ENCODE measurements around the gene GRHPR. TPM values are rescaled to one million over a fixed set of nuclear protein-coding genes. Genes with fewer than 3 reads are reported as not detected.

GRHPR gene
- total and polyA plus RNA-seq, 2 of the 4 experiments (the other 2 are of a cell fraction) = 182 to 191 TPM

DNA sequence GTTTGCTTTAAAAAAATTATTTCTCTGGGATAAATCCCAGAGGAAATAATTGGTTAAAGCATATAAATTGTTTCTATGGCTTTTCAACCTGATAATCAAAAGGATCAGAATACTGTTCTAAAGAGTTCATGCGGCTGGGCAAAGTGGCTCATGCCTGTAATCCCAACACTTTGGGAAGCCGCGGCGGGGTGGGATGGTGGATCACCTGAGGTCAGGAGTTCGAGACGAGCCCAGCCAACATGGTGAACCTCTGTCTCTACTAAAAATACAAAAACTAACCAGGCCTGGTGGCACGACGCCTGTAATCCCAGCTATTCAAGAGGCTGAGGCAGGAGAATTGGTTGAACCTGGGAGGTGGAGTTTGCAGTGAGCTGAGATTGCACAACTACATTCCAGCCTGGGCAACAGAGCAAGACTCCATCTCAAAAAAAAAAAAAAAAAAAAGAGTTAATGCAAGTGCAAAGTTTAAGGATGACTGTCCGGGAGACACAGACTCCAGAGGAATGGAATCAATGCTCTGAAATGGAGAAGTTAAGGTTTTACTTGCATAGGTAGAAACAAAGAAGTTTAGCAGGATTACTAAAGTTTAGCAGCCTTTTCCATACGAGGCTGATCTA, 16.6 kb upstream of the GRHPR start:
- no peaks in the 10 kb centered on the region for H3K4me1 ChIP-seq (ENCODE audit: control insufficient read depth, insufficient read depth, low read length)
- H3K27me3 ChIP-seq (ENCODE audit: control insufficient read depth, insufficient read depth, low read length) = peaks cover 2% of the 10 kb centered on the region
- no peak overlapping the region for H2BK5ac ChIP-seq (ENCODE audit: low read depth, low read length, poor library complexity, severe bottlenecking)
- CTCF ChIA-PET = no interaction called here
- no peaks in the 10 kb centered on the region for H3K79me1 ChIP-seq (ENCODE audit: low read depth in 1 of 2, low read length in 2 of 2)
- H3K14ac ChIP-seq (replicated peaks; ENCODE audit: low read depth, low read length) = no peak overlapping the region
- DNase-seq (no peak), ATAC-seq (ENCODE audit: low read depth) (no peak)
- no peak overlapping the region for H4K91ac ChIP-seq (ENCODE audit: insufficient read depth, low read depth, low read length)
- H3K9me3 ChIP-seq (ENCODE audit: control insufficient read depth, insufficient read depth, low read length) = no peaks in the 10 kb centered on the region
- no peak overlapping the region for H3K56ac ChIP-seq (ENCODE audit: extremely low read depth, insufficient read depth, low read length)
- H3K23ac ChIP-seq (ENCODE audit: low read depth, low read length) = no peak overlapping the region
- no peak overlapping the region for H2BK120ac ChIP-seq (ENCODE audit: low read depth, low read length)
- no peak overlapping the region for H3K18ac ChIP-seq (ENCODE audit: low read depth, low read length)
- no peak for TF ChIP-seq SMC3 (IDR thresholded peaks at IDR 0.05; ENCODE audit: low read depth, low read length)
- 0 out of 2 replicates have a peak, but pooled peaks have one; percentile 13 for TF ChIP-seq CEBPB (IDR thresholded peaks at IDR 0.05; ENCODE audit: low read depth, low read length)
- H4K8ac ChIP-seq (ENCODE audit: low read depth in 2 of 2, low read length in 2 of 2) = no peak overlapping the region
- no peak overlapping the region for H2BK20ac ChIP-seq (ENCODE audit: low read depth, low read length)
- intact Hi-C loops (cut with micrococcal nuclease) = no loop called here
- no peak overlapping the region for H2BK15ac ChIP-seq (ENCODE audit: low read depth, low read length)
- no peak overlapping the region for H3K9ac ChIP-seq (ENCODE audit: low read depth, low read length)
- in situ Hi-C loops (cut with MboI; ENCODE audit: low sequenced_read_pairs) = no loop called here
- no peak overlapping the region for H2AK5ac ChIP-seq (ENCODE audit: low read depth, low read length)
- H4K20me1 ChIP-seq (ENCODE audit: insufficient read depth, low read length) = no peaks in the 10 kb centered on the region
- H3K27ac ChIP-seq (ENCODE audit: insufficient read depth, low read length) = no peak overlapping the region
- WGBS, 2 experiments (ENCODE audit: extremely low coverage in 2 of 2, insufficient read length in 1 of 2) = no CpG with 5 or more reads among the region's 10 CpGs
- dilution Hi-C loops (cut with HindIII; ENCODE audit: low sequenced_read_pairs, unreplicated experiment) = no loop called here
- no peak overlapping the region for H3K4me2 ChIP-seq (ENCODE audit: low read depth, low read length)
- POLR2A ChIA-PET (ENCODE audit: unreplicated experiment) = interaction anchor here (0.6 kb wide), 1 partner anchor 41 kb away, joined by 3 read pairs; no protein-coding TSS in a partner anchor
- H2AFZ ChIP-seq (replicated peaks; ENCODE audit: low read length, poor library complexity) = no peak overlapping the region
- H4K5ac ChIP-seq (ENCODE audit: low read depth, low read length) = no peak overlapping the region
- H3K4me3 ChIP-seq (ENCODE audit: insufficient read depth, low read depth, low read length) = no peak overlapping the region
- H2AK9ac ChIP-seq (replicated peaks; ENCODE audit: low read depth, low read length, poor library complexity) = no peak overlapping the region
- H3K36me3 ChIP-seq (ENCODE audit: control insufficient read depth, insufficient read depth, low read length) = no peaks in the 10 kb centered on the region
- BruUV-seq (replicated peaks) = no TSS peak
- no peak overlapping the region for H3K4ac ChIP-seq (ENCODE audit: low read depth, low read length)
- no peaks in the 10 kb centered on the region for H3K9me1 ChIP-seq (ENCODE audit: insufficient read depth, low read length)
